ENCODE results near the gene FEM1C. TPM values are rescaled to one million over a fixed set of nuclear protein-coding genes. Genes with fewer than 3 reads are reported as not detected.

The FEM1C gene
- total and polyA plus RNA-seq, 2 experiments from 2014 or later: 4.7 to 21.6 TPM

- TF ChIP-seq ZNF462 (CRISPR knock-in tag; IDR thresholded peaks at IDR 0.05) (no peak), ETS1 (IDR thresholded peaks at IDR 0.05) (no peak), ZNF114 (CRISPR knock-in tag; IDR thresholded peaks at IDR 0.05) (no peak), CTCF (conservative IDR thresholded peaks at IDR 0.05; ENCODE audit: low read depth in 2 of 2) (no peak), STAT1 (IDR thresholded peaks at IDR 0.05; ENCODE audit: unreplicated experiment) (no peak)
Measured at GRCh38 chr5:115565233-115565632, 20.7 kb upstream of the FEM1C start (continued).

- Mint-ChIP-seq H3K9me3 (no peaks in the 10 kb centered on the region), H3K4me3 (no peak overlapping the region), H3K4me1 (peaks cover 12% of the 10 kb centered on the region), H3K27ac (no peak overlapping the region), H3K27me3 (ENCODE audit: insufficient read depth, low read depth, poor library complexity) (no peaks in the 10 kb centered on the region), H3K36me3 (ENCODE audit: low read depth) (no peaks in the 10 kb centered on the region)
- H2AFZ ChIP-seq: no peak overlapping the region
- H3K36me3 ChIP-seq (ENCODE audit: insufficient read depth): no peaks in the 10 kb centered on the region
- no peaks in the 10 kb centered on the region for H3K27me3 ChIP-seq (ENCODE audit: insufficient read depth)
- H3K27ac ChIP-seq (ENCODE audit: low read depth): no peak overlapping the region
- 0 out of 2 replicates have a peak, but pooled peaks cover 3% of the 10 kb centered on the region for H3K9me2 ChIP-seq (ENCODE audit: insufficient read depth)
- H3F3A ChIP-seq (replicated peaks; ENCODE audit: low read depth): no peaks in the 10 kb centered on the region
- no peak overlapping the region for H3K4me2 ChIP-seq
- no peak overlapping the region for H3K4me3 ChIP-seq
- H3K79me2 ChIP-seq (replicated peaks; ENCODE audit: insufficient read depth): no peaks in the 10 kb centered on the region
- DNase-seq (ENCODE audit: low spot score): no peak
- H3K4me1 ChIP-seq (ENCODE audit: insufficient read depth): peaks cover 8% of the 10 kb centered on the region
- H4K20me1 ChIP-seq (replicated peaks; ENCODE audit: insufficient read depth): no peaks in the 10 kb centered on the region
- no peak for ATAC-seq
- TF ChIP-seq CREB1 (CRISPR knock-in tag; IDR thresholded peaks at IDR 0.05; ENCODE audit: low read depth): no peak
- TF ChIP-seq JUNB (IDR thresholded peaks at IDR 0.05; ENCODE audit: unreplicated experiment): no peak
- TF ChIP-seq ZNF462 (CRISPR knock-in tag; IDR thresholded peaks at IDR 0.05): no peak
Measured at GRCh38 chr5:115561176-115561575, 16.6 kb upstream of the FEM1C start.

Measured in GM23338 (cell line).